ENCODE data around the gene MYRF.
A peak's percentile ranks its signal among the peaks of the same experiment; 100 is the strongest.

GRCh38 chr11:61814958-61815789, 62.7 kb downstream of the MYRF start:
- TF ChIP-seq, protein P1, sequence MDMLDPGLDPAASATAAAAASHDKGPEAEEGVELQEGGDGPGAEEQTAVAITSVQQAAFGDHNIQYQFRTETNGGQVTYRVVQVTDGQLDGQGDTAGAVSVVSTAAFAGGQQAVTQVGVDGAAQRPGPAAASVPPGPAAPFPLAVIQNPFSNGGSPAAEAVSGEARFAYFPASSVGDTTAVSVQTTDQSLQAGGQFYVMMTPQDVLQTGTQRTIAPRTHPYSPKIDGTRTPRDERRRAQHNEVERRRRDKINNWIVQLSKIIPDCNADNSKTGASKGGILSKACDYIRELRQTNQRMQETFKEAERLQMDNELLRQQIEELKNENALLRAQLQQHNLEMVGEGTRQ (CRISPR knock-in tag; IDR thresholded peaks at IDR 0.05), result no peak; the same call in 1 of the 2 replicates
- TF ChIP-seq, protein P2, sequence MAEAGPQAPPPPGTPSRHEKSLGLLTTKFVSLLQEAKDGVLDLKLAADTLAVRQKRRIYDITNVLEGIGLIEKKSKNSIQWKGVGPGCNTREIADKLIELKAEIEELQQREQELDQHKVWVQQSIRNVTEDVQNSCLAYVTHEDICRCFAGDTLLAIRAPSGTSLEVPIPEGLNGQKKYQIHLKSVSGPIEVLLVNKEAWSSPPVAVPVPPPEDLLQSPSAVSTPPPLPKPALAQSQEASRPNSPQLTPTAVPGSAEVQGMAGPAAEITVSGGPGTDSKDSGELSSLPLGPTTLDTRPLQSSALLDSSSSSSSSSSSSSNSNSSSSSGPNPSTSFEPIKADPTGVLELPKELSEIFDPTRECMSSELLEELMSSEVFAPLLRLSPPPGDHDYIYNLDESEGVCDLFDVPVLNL (CRISPR knock-in tag; IDR thresholded peaks at IDR 0.05; ENCODE audit: low read depth), result 0 out of 2 replicates have a peak, but pooled peaks have one; percentile 40
- TF ChIP-seq YY1 (IDR thresholded peaks at IDR 0.05; ENCODE audit: borderline replicate concordance in 1 of 3, control insufficient read depth in 1 of 3, extremely low read depth in 1 of 3, insufficient read depth in 3 of 3, insufficient read length in 1 of 3, insufficient replicate concordance in 2 of 3, low read depth in 1 of 3, low read length in 2 of 3) (peak in 2 of 3 experiments; percentile 78 to 81), POLR2AphosphoS2 (IDR thresholded peaks at IDR 0.05; ENCODE audit: low read length) (peak; percentile 99), CEBPB (tag; IDR thresholded peaks at IDR 0.05) (peak; percentile 92), FOXA1 (IDR thresholded peaks at IDR 0.05; ENCODE audit: borderline replicate concordance) (no peak), CHD2 (IDR thresholded peaks at IDR 0.05; ENCODE audit: low read depth, low read length) (0 out of 2 replicates have a peak, but pooled peaks have one; percentile 16), JUN (IDR thresholded peaks at IDR 0.05; ENCODE audit: borderline replicate concordance, low read depth, low read length) (peak; percentile 59; the same call in 1 of the 2 replicates), JUN (CRISPR knock-in tag; IDR thresholded peaks at IDR 0.05; ENCODE audit: borderline replicate concordance) (no peak), NCOR1 (IDR thresholded peaks at IDR 0.05) (peak; percentile 47)

Measured in K562 (cell line).